SJCRH30 (cell line): ENCODE data around the gene NUDT22. TPM values are rescaled to one million over a fixed set of nuclear protein-coding genes. Genes with fewer than 3 reads are reported as not detected.
A peak's percentile ranks its signal among the peaks of the same experiment; 100 is the strongest.

Experiments used
- DNase-seq, 2 experiments: peaks; one replicate each; pipeline ENCODE4 v3.0.0-alpha.2; 2015 to 2020
- H3K27ac ChIP-seq: fragments of 250-450 bp; sonication (Bioruptor Pico); 2 replicates; pipeline ENCODE4 v1.5.1; 2020; ENCODE audit warnings: mild to moderate bottlenecking, moderate library complexity
- H3K27me3 ChIP-seq: fragments of 250-450 bp; sonication (Bioruptor Pico); 2 replicates; pipeline ENCODE4 v1.5.1; 2020; ENCODE audit warnings: mild to moderate bottlenecking, moderate library complexity
- H3K36me3 ChIP-seq: fragments of 250-450 bp; sonication (Bioruptor Pico); 2 replicates; pipeline ENCODE4 v1.5.1; 2020; ENCODE audit warnings: mild to moderate bottlenecking, moderate library complexity
- H3K4me1 ChIP-seq: fragments of 250-450 bp; sonication (Bioruptor Pico); 2 replicates; pipeline ENCODE4 v1.5.1; 2020; ENCODE audit warnings: mild to moderate bottlenecking, moderate library complexity
- H3K4me3 ChIP-seq: fragments of 250-450 bp; sonication (Bioruptor Pico); 2 replicates; pipeline ENCODE4 v1.5.1; 2020; ENCODE audit warnings: mild to moderate bottlenecking, moderate library complexity
- H3K9me3 ChIP-seq: fragments of 250-450 bp; sonication (Bioruptor Pico); replicated peaks from 2 replicates; pipeline ENCODE4 v1.5.1; 2020; ENCODE audit warnings: mild to moderate bottlenecking, moderate library complexity
- total RNA-seq: library from RNA; depleted of rRNA; stranded (reverse); fragments of >200 nt; shearing (Covaris generic); gene quantifications from 2 replicates; pipeline ENCODE4 v1.2.3, GENCODE V29; 2014

Gene NUDT22
- total RNA-seq, 1 experiment from 2014 or later, result 20.7 TPM

DNA sequence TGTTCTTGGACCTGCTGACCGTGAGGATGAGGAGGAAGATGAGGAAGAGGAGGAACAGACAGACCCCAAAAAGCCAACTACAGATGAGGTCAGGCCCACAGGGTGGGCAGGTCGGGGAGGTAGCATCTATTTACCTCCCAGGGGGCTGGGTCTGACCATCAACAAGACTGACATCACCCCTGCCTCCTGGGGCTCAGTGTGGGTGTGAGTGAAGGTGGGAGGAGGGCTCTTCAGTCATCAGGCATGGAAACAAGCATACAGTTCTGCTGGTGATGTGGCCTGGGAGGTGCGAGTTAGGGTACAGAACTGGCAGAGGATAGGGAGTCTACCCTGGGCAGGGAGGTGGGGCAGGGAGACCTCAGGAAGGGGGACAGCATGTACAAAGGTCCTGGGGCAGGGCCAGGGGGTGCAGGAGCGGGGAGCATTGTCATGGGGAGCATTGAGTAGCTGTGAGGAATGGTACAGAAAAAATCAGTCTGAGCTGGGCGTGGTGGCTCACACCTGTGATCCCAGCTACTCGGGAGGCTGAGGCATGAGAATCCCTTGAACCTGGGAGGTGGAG lies 34.2 kb downstream of the NUDT22 start:
- Histone ChIP-seq H3K9me3 (no peaks in the 10 kb centered on the region), H3K27ac (no peak overlapping the region), H3K27me3 (no peaks in the 10 kb centered on the region), H3K4me1 (no peaks in the 10 kb centered on the region), H3K4me3 (no peak overlapping the region), H3K36me3 (peaks cover 32% of the 10 kb centered on the region)
- DNase-seq, result no peak

GRCh38 chr11:64261556-64262080 lies 35.5 kb downstream of the NUDT22 start:
- Histone ChIP-seq H3K27me3 (no peaks in the 10 kb centered on the region), H3K9me3 (no peaks in the 10 kb centered on the region), H3K4me3 (no peak overlapping the region), H3K27ac (no peak overlapping the region), H3K4me1 (no peaks in the 10 kb centered on the region), H3K36me3 (peaks cover 38% of the 10 kb centered on the region)
- DNase-seq, result no peak

- Histone ChIP-seq H3K27me3 (no peaks in the 10 kb centered on the region), H3K9me3 (no peaks in the 10 kb centered on the region), H3K4me3 (no peak overlapping the region), H3K27ac (no peak overlapping the region), H3K36me3 (peaks cover 36% of the 10 kb centered on the region), H3K4me1 (no peaks in the 10 kb centered on the region)
- no peak for DNase-seq
Observed at GRCh38 chr11:64262271-64263002, 36.4 kb downstream of the NUDT22 start.

DNA sequence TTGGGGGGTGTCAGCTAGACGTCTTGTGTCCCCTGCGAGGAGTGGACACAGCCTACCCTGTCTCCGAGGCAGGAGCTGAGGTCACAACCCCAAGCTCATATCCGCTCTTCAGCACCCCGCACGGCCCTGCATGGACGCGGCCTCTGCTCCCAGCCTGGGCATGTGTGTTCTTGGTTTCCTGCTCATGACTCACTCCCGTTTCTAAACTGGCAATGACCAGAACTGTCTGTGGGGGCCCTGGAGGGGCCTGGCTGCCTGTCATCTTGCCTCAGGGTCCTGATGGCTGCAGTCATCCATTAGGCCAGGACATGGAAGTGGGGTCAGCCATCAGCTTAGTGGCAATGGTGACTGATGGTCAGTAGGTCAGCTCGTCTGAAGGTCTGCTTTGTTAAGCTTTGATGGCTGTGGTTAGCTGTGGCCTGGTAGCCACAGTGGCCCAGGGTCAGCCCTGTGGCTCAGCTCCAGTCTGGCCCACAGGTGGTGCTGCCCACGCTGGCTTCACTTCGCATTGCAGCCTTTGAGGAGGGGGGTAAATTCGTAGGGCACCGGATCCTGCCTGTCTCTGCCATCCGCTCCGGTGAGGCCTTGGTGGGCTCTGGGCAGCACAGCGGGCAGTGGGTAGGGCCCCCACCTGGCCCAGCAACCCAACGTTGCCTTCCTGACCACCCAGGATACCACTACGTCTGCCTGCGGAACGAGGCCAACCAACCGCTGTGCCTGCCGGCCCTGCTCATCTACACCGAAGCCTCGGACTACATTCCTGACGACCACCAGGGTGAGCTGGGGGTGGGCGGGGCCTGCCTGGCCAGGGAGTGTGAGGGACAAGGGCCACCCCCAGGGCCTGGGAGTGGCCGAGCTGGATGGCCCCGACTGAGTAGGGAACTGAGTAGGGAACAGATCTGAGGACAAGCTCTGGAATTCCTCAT lies 37.2 kb downstream of the NUDT22 start:
- Histone ChIP-seq H3K36me3 (peaks cover 30% of the 10 kb centered on the region), H3K4me1 (no peaks in the 10 kb centered on the region), H3K9me3 (no peaks in the 10 kb centered on the region), H3K27ac (no peak overlapping the region), H3K4me3 (no peak overlapping the region), H3K27me3 (no peaks in the 10 kb centered on the region)
- peak in 1 of 2 experiments; percentile 31 for DNase-seq

GRCh38 chr11:64263947-64264317 lies 37.9 kb downstream of the NUDT22 start:
- Histone ChIP-seq H3K9me3 (no peaks in the 10 kb centered on the region), H3K36me3 (peaks cover 27% of the 10 kb centered on the region), H3K4me3 (no peak overlapping the region), H3K27me3 (no peaks in the 10 kb centered on the region), H3K4me1 (no peaks in the 10 kb centered on the region; the same call in 1 of the 2 replicates), H3K27ac (no peak overlapping the region)
- DNase-seq, result no peak

DNA sequence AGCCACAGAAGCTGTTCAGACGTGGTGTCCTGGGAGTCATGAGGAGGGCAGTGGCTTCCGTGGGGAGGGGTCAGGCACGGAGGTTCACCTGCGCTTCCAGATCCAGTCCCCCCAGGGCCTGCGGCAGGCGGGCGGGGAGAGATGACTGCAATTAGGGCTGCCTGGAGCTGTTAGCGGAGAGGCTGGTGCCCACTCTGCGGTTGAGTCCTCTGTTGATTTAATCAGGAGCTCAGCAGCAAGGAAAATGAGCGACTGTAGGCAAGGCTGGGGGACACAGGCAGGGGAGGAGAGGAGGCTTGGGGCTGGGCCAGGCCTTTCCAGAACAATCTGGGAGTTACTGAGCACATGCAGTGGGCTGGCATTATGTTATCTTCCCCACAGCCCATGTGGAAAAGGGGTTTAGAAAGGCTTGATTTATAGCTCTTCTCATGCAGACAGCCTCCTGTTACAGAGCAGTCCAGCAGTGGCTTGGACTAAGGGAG lies 38.3 kb downstream of the NUDT22 start:
- Histone ChIP-seq H3K36me3 (peaks cover 24% of the 10 kb centered on the region), H3K4me3 (no peak overlapping the region), H3K27ac (no peak overlapping the region), H3K27me3 (no peaks in the 10 kb centered on the region), H3K9me3 (no peaks in the 10 kb centered on the region), H3K4me1 (no peaks in the 10 kb centered on the region; the same call in 1 of the 2 replicates)
- DNase-seq, result no peak

GRCh38 chr11:64265176-64266160 lies 39.4 kb downstream of the NUDT22 start:
- H3K4me1 ChIP-seq, result no peaks in the 10 kb centered on the region; the same call in 1 of the 2 replicates
- H3K27me3 ChIP-seq, result no peaks in the 10 kb centered on the region
- no peak for DNase-seq
- H3K36me3 ChIP-seq, result peaks cover 16% of the 10 kb centered on the region
- H3K4me3 ChIP-seq, result no peak overlapping the region
- no peak overlapping the region for H3K27ac ChIP-seq
- no peaks in the 10 kb centered on the region for H3K9me3 ChIP-seq

- Histone ChIP-seq H3K4me1 (no peaks in the 10 kb centered on the region; the same call in 1 of the 2 replicates), H3K36me3 (peaks cover 14% of the 10 kb centered on the region), H3K27ac (no peak overlapping the region), H3K27me3 (no peaks in the 10 kb centered on the region), H3K4me3 (no peak overlapping the region), H3K9me3 (no peaks in the 10 kb centered on the region)
- no peak for DNase-seq
Observed at GRCh38 chr11:64266339-64266738, 40.3 kb downstream of the NUDT22 start.

DNA sequence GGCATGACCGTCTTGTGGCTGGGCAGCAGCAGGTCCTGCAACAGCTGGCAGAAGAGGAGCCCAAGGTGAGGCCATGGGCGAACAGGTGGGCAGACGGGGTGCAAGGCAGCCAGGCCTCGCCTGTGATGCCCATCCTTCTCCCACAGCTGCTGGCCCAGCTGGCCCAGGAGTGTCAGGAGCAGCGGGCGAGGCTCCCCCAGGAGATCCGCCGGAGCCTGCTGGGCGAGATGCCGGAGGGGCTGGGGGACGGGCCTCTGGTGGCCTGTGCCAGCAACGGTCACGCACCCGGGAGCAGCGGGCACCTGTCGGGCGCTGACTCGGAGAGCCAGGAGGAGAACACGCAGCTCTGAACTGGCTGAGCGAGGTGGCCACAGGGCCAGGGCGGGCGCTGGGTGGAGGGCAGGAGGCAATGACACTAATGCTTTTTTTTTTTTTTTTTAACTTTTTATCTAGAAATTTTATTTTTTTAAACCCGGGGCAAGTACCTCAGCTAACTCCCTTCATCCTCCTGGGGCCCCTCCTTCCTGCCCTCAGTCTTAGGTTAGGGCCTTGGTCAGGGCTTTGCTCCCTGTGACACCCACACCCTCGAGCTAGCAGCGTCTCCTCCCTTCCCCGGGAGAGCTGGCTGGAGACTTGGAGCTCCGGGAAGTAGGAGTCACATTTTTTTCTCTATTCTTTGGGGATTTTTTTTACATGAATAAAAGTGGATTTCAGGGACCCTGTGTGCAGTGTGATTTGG lies 41.3 kb downstream of the NUDT22 start:
- Histone ChIP-seq H3K9me3 (no peaks in the 10 kb centered on the region), H3K27me3 (no peaks in the 10 kb centered on the region), H3K4me3 (no peak overlapping the region), H3K27ac (no peak overlapping the region), H3K4me1 (no peaks in the 10 kb centered on the region; the same call in 1 of the 2 replicates), H3K36me3 (peaks cover 13% of the 10 kb centered on the region; the same call in 1 of the 2 replicates)
- DNase-seq, result no peak

GRCh38 chr11:64268025-64268892 lies 42.2 kb downstream of the NUDT22 start:
- Histone ChIP-seq H3K27me3 (no peaks in the 10 kb centered on the region), H3K36me3 (peaks cover 13% of the 10 kb centered on the region; the same call in 1 of the 2 replicates), H3K4me1 (no peaks in the 10 kb centered on the region; the same call in 1 of the 2 replicates), H3K27ac (no peak overlapping the region), H3K9me3 (no peaks in the 10 kb centered on the region), H3K4me3 (peak overlapping the region; percentile 70)
- peak in 1 of 2 experiments; percentile 42 for DNase-seq

DNA sequence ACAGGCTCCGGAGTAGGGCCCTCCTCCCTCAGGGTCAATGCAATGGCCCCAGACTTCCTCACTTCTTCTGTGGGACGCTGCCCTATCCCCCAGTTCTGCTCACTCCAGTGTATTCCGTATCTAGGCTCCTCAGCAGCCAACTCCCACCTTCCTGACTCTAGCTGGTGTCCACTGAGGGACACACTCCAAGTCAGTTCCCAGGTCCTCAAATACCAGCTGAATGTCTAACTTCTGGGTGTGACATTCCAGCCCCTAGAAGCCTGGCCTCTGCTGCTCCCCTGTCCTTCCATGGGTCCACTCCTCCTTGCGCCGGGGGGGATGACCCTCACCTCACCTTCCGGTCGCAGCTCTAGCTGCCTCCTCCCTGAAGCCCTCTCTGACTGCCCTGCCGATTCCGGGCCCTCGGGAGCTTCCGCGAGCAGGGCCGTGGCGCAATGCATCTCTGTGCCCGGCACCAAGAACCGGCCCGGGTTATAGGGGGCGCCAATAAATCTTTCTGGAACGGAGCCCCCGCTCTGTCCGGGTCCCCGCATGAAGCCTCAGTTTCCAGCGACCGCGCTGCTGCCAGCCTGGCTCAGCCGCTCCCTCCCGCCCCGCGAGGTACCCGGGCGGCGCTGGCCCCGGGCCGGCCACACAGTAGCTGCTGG lies 42.9 kb downstream of the NUDT22 start:
- Histone ChIP-seq H3K4me3 (peak overlapping the region; percentile 70), H3K36me3 (peaks cover 13% of the 10 kb centered on the region; the same call in 1 of the 2 replicates), H3K27ac (peak overlapping the region; percentile 84), H3K9me3 (no peaks in the 10 kb centered on the region), H3K4me1 (no peaks in the 10 kb centered on the region; the same call in 1 of the 2 replicates), H3K27me3 (no peaks in the 10 kb centered on the region)
- peak; percentile 38 to 46 for DNase-seq
